Activated CD4-positive, alpha-beta memory T cell treated with anti-CD3 and anti-CD28 coated beads for 36 hours (primary cell): ENCODE data around the gene SRCIN1. TPM values are rescaled to one million over a fixed set of nuclear protein-coding genes. Genes with fewer than 3 reads are reported as not detected.

ENCODE experiments used
- CTCF ChIA-PET: fragments of 350-600 bp; sonication (Branson Sonifier 250); formaldehyde crosslinking; loops from one replicate; lab custom pipeline; 2021; ENCODE audit warnings: antibody characterized with exemption, inconsistent platforms; lab: Charles Lee
- POLR2A ChIA-PET: fragments of 350-600 bp; sonication (Branson Sonifier 250); formaldehyde crosslinking; loops from one replicate; lab custom pipeline; 2021; ENCODE audit warnings: antibody characterized with exemption; lab: Charles Lee
- DNase-seq: peaks from one replicate; pipeline ENCODE4 v3.0.0-alpha.2; 2020
- H3K27ac Mint-ChIP-seq: one replicate; pipeline ENCODE4 v1.8.0; 2021; ENCODE audit warnings: mixed read lengths
- H3K27me3 Mint-ChIP-seq: one replicate; pipeline ENCODE4 v1.8.0; 2021; ENCODE audit warnings: mixed read lengths
- H3K36me3 Mint-ChIP-seq: one replicate; pipeline ENCODE4 v1.8.0; 2021; ENCODE audit warnings: mixed read lengths
- H3K4me1 Mint-ChIP-seq: one replicate; pipeline ENCODE4 v1.8.0; 2021; ENCODE audit warnings: low read depth, mixed read lengths
- H3K4me3 Mint-ChIP-seq: one replicate; pipeline ENCODE4 v1.8.0; 2021; ENCODE audit warnings: mild to moderate bottlenecking, mixed read lengths
- H3K9me3 Mint-ChIP-seq: one replicate; pipeline ENCODE4 v1.8.0; 2021; ENCODE audit warnings: mixed read lengths
- intact Hi-C: fragments of 100-400 bp; cut with micrococcal nuclease; formaldehyde crosslinking; loops from one replicate; pipeline ENCODE4 v1.15.1; 2023
- total RNA-seq, 2 experiments: library from RNA; stranded (reverse); gene quantifications; one replicate each; pipeline ENCODE4 v1.2.3, GENCODE V29; 2021

SRCIN1 gene
- total RNA-seq, 2 experiments from 2014 or later = 0.92 to 1.6 TPM

DNA sequence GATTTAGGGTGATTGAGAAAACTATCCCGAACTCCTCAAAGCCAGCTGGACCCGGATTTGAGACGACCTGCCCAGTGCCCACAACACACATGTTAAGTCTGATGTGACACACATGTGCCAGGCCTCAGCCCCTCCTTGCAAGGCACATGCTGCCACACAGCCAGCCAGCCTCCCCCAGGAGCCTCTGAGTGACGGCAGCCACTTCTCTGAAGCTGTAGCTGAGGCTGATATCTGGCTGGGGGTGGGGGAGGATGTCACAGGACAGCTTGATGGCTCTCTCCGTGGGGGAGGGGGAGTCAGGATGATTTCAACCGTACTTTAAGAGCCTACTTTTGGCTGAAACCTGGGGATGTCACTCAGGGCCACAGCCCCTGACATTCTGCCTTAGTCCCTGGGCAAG, 40.9 kb downstream of the SRCIN1 start:
- ChIA-PET POLR2A (no interaction called here), CTCF (interaction anchor here (0.9 kb wide), 1 partner anchor 18 kb away, joined by 3 read pairs; no protein-coding TSS in a partner anchor)
- Mint-ChIP-seq H3K4me1 (peaks cover 17% of the 10 kb centered on the region), H3K27me3 (peaks cover 76% of the 10 kb centered on the region), H3K4me3 (no peak overlapping the region), H3K36me3 (no peaks in the 10 kb centered on the region), H3K27ac (no peak overlapping the region), H3K9me3 (no peaks in the 10 kb centered on the region)
- intact Hi-C loops = no loop called here
- no peak for DNase-seq

DNA sequence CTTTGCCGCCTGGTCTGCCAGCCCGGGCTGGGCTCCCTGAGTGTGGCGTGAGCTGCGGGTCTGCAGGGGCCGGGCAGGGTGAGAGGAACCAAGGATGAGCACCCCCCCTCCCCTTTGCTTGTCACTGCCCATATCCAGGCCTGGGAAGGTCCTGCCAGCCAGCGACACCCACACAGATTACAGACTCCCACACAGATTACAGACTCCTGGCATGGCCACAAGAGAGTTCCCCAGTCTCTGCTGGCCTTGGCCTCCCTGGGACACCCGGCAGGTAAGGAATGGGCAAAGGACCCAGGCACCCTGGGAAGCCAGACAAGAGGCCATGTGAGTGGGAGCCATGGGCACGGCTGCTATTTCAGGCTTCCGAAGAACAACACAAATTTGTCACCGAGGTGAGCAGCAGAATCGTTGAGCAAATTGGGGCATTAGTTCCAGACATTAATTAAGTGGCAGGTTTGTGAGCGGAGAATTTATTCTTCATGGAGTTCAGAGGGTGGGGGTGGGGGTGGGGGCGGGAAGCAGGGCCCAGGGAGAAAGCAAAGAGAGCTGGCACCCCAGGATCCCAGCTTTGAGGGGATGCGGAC, 41.4 kb downstream of the SRCIN1 start:
- POLR2A ChIA-PET = no interaction called here
- CTCF ChIA-PET = interaction anchor here (0.6 to 0.9 kb wide), 3 partner anchors 19 to 101 kb away, joined by 3 to 4 read pairs (median 4); no protein-coding TSS in a partner anchor
- Mint-ChIP-seq H3K9me3 (no peaks in the 10 kb centered on the region), H3K27ac (no peak overlapping the region), H3K27me3 (peaks cover 73% of the 10 kb centered on the region), H3K36me3 (no peaks in the 10 kb centered on the region), H3K4me3 (no peak overlapping the region), H3K4me1 (peaks cover 18% of the 10 kb centered on the region)
- intact Hi-C loops = no loop called here
- DNase-seq = no peak

DNA sequence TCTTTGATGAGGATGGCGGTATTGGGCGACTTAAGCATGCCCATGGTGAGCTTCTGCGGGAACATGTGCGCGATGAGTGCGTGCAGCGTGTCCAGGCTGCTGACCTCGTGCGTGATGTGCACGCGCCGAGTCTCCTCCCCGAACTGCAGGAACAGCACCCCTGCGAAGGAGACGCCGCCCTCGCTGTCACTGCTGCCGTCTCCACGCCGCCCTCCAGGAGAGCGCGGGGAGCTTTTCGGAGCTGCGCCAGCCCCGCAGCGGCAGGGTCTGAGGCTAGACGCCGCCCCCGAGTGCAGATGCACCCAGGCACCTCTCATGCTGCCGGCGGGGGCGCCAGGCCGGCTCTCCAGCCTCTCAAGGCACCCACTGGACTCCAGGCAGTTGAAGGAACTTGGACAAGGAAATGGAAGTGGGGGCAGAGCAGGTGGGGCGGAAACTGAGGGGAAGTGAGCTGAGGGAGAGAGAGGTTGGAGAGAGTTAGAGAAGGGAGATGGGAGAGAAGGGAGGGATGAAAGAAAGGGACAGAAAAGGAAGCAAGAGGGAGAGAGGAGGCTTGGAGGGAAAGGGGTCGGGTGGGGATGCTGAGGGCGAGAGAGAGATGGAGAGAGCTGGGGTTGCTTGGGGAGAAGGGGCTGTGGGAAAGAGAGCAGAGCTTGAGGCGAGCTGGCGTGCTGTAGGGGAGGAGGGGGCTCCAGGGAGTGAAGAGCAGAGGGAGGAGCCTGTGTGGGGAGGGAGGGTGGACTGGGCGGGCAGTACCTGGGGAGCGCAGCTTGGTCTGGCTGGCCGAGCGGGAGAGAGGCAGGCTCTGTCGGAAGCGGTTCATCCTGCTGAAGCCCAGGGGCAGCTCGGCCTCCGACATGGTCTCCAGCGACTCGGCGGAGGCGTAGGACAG, 42.1 kb downstream of the SRCIN1 start:
- no peaks in the 10 kb centered on the region for H3K36me3 Mint-ChIP-seq

DNA sequence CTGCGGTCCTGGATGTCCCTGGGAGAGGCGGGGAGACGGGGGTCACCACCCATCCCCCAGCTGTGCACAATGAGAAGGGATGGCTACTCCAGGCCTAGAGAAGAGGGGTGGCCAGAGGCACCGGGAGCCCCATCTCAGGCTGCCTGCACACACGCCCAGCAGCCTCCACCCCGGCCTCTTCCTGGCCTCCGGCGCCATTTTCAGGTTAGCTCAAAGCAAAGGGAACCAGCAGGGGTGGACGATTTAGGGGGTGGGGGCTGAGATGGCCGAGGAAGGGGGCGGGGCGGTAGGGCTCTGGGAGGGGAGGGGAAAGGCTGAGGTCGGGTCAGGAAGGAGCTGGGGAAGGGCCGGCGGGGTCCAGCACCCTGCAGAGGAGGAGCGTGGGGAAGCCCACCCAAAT, 42.8 kb downstream of the SRCIN1 start:
- ChIA-PET POLR2A (no interaction called here), CTCF (interaction anchor here (0.9 kb wide), 1 partner anchor 100 kb away, joined by 4 read pairs; no protein-coding TSS in a partner anchor)
- Mint-ChIP-seq H3K27me3 (peaks cover 59% of the 10 kb centered on the region), H3K4me3 (no peak overlapping the region), H3K36me3 (no peaks in the 10 kb centered on the region), H3K9me3 (no peaks in the 10 kb centered on the region), H3K4me1 (peaks cover 31% of the 10 kb centered on the region), H3K27ac (no peak overlapping the region)
- intact Hi-C loops = no loop called here
- DNase-seq = no peak

More for the DNA sequence above, 42.1 kb downstream of the SRCIN1 start:
- ChIA-PET POLR2A (no interaction called here), CTCF (interaction anchor here (0.6 to 0.9 kb wide), 2 partner anchors 40 to 102 kb away, joined by 4 read pairs; no protein-coding TSS in a partner anchor)
- Mint-ChIP-seq H3K4me1 (peaks cover 25% of the 10 kb centered on the region), H3K4me3 (no peak overlapping the region), H3K9me3 (no peaks in the 10 kb centered on the region), H3K27ac (no peak overlapping the region), H3K27me3 (peaks cover 66% of the 10 kb centered on the region)
- no peak for DNase-seq
- intact Hi-C loops = no loop called here

DNA sequence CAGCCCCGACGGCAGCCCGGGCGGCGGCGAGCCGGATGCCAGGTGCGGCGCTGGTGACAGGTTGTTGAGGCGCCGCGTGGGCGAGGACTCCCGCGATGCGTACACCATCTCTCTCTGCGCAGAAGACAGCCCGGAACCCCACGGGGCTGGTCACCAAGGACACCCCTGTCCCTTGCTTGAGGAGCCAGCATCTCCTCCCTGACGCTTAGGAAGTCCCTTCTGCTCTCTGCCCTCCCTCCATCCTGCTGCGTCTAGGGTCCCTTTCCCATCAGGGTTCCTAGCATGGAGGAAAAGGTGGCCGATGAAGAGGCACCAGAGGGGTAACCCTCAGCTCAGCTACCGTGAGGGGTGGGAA, 43.6 kb downstream of the SRCIN1 start:
- H3K36me3 Mint-ChIP-seq = no peaks in the 10 kb centered on the region
- H3K9me3 Mint-ChIP-seq = no peaks in the 10 kb centered on the region
- H3K4me3 Mint-ChIP-seq = no peak overlapping the region
- no peak overlapping the region for H3K27ac Mint-ChIP-seq
- CTCF ChIA-PET = interaction anchor here (0.9 kb wide), 1 partner anchor 101 kb away, joined by 4 read pairs; no protein-coding TSS in a partner anchor
- H3K27me3 Mint-ChIP-seq = peaks cover 55% of the 10 kb centered on the region
- intact Hi-C loops = no loop called here
- DNase-seq = no peak
- H3K4me1 Mint-ChIP-seq = peaks cover 33% of the 10 kb centered on the region
- POLR2A ChIA-PET = no interaction called here

DNA sequence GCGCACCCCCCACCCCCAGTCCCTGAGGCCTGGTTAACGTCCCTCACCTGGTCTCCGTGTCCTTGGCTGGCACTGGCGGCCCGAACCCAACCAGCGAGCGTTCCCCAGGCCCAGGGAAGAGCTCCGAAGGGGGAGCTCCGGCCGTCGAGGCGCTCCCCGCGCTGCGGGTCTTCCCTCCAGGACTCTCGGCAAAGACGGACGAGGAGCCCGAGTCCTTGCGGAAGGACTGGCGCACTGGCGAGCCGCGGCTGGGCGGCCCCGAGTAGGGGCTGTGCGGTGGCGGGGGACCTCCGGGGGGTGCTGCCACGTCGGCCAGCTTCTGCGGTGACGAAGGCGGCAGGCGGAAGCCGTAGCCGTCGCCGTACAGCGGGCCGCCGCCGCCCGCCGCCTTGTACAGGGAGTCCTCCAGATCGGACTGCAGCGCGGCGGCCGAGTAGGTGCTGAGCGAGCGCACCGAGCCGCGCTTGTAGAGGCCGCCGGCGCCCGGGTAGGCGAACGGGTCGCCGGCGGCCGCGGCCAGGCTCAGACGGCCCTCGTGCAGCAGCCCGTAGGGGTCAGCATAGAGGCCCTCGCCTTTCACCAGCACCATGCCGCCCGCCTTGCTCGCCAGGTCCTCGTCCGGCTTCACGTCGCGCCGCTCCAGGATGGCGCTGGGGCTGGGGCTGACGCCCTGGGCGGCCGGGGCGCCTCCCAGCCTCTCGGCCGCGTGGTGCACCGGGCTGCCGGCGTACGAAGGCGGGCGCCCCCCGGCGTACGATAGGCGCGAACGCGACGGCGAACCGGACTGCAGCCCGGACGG, 44.1 kb downstream of the SRCIN1 start:
- Mint-ChIP-seq H3K9me3 (no peaks in the 10 kb centered on the region), H3K27ac (no peak overlapping the region), H3K4me3 (no peak overlapping the region), H3K36me3 (no peaks in the 10 kb centered on the region), H3K4me1 (peaks cover 33% of the 10 kb centered on the region), H3K27me3 (peaks cover 49% of the 10 kb centered on the region)
- intact Hi-C loops = no loop called here
- ChIA-PET CTCF (interaction anchor here (0.9 to 9.5 kb wide), 4 partner anchors 22 to 103 kb away, joined by 4 to 302 read pairs (median 124); partner anchors contain the start of gene SRCIN1), POLR2A (no interaction called here)
- no peak for DNase-seq

DNA sequence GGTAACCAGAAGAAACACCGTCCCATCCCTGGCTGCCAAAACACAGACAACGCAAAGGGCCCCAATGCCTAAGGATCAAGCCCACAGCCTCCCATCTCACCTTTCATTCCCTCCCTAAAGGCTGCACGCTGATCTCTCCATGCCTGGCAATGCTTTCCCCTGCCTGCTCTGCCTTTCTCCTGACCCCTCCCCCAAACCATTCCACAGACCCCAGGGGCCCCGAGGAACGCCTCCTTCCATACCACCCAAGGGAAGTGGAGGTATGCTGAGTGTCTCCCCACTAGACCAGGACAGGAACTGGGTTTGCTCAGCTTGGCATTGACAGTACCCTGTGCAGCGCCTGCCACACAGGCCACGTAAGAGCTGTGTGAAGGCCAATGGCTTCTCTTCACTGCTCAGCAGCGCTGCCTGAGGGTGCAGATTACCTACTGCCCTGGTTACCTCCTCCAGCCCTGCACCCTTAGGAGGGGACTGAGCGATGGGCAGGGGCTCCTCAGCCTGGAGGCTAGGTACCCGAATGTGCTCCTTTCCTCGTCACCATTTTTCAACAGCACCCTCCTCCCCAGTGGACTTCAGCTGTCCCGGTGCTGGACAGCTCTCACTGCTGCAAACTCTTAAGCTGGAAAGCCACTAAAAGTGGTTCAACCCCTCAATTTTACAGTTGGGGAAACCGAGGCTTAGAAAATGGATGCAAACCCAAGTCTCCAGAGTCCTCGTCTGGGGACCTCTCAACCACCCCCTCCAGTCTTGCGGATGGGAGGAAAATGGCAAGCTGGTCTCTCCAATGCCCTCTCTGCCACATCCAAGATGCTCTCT, 45.0 kb downstream of the SRCIN1 start:
- CTCF ChIA-PET = interaction anchor here (1.3 to 9.5 kb wide), 6 partner anchors 23 to 174 kb away, joined by 4 to 302 read pairs (median 41); partner anchors contain the start of genes CISD3 and SRCIN1
- H3K4me1 Mint-ChIP-seq = peaks cover 33% of the 10 kb centered on the region
- H3K9me3 Mint-ChIP-seq = no peaks in the 10 kb centered on the region
- peaks cover 42% of the 10 kb centered on the region for H3K27me3 Mint-ChIP-seq
- H3K27ac Mint-ChIP-seq = no peak overlapping the region
- POLR2A ChIA-PET = no interaction called here
- DNase-seq = peak; percentile 41
- H3K4me3 Mint-ChIP-seq = no peak overlapping the region
- H3K36me3 Mint-ChIP-seq = no peaks in the 10 kb centered on the region
- intact Hi-C loops = no loop called here

DNA sequence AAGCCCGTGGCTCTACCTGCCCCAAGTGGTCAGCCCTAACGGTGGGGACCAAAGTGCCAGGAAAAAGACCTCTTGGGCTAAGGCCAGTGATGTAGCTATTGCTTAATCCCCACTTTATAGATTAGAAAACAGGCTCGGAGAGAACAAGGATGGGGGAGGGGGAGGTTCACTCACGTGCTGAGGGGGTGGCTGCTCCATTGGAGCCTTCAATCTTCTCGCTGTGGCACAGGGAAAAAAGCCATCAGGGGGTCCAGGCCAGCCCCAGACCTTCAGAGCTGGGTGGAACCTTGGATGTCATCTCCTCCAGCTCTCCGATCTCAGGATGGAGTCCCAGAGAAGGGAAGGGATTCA, 45.9 kb downstream of the SRCIN1 start:
- Mint-ChIP-seq H3K9me3 (no peaks in the 10 kb centered on the region), H3K4me1 (peaks cover 33% of the 10 kb centered on the region), H3K27me3 (peaks cover 37% of the 10 kb centered on the region), H3K27ac (no peak overlapping the region), H3K4me3 (no peak overlapping the region), H3K36me3 (no peaks in the 10 kb centered on the region)
- ChIA-PET POLR2A (interaction anchor here (2.5 kb wide), 1 partner anchor 23 kb away, joined by 9 read pairs; no protein-coding TSS in a partner anchor), CTCF (interaction anchor here (1.1 to 9.5 kb wide), 17 partner anchors 8 to 192 kb away, joined by 3 to 302 read pairs (median 13); partner anchors contain the start of genes CISD3, EPOP, PSMB3 and SRCIN1)
- no peak for DNase-seq
- intact Hi-C loops = loop anchor here (2.0 to 5.0 kb wide), 3 partner anchors 45 to 192 kb away; partner anchors contain the start of genes CISD3, PSMB3 and SRCIN1

DNA sequence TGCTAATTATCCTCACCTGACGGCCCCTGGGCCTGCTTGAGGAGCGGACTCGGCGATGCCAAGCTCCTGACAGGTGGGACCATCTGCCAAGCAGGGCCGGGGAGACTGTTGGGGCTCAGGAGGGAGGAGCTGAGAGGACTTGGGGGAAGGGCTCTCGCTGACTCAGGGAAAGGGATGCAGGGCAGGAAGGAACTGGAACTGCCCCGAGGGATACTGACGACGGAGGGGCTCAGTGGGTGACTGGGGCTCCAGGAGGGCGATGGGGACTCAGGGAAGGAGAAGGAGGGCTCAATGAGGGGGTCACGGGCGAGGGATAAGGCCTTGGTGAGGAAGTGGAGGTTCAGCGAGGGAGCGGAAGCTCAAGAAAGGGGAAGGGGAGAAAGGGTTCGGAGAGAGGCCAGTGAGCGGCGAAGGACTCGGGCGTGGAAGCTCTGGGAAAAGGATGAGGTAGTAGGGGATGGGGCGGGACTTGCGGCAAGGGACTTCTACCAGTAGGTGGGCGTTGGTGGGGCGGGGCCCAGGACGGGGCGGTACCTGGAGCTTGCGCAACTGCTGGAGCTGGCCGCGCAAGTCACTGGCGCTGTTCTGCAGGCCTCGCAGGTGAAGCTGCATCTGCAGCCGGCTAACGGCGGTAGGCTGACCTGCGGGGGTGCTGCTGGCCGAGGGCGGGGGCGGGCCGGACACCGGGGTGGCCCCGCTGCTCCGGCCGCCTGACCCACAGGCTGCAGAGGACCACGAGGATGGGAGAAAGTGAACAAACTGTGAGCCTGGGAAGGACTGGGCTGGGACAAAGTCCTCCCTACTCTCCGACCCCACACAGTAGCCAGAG, 46.5 kb downstream of the SRCIN1 start:
- H3K27ac Mint-ChIP-seq = peak overlapping the region; percentile 9
- DNase-seq = peak; percentile 95
- ChIA-PET POLR2A (interaction anchor here (0.8 to 2.5 kb wide), 4 partner anchors 9 to 193 kb away, joined by 3 to 9 read pairs (median 5); no protein-coding TSS in a partner anchor), CTCF (interaction anchor here (1.0 to 9.5 kb wide), 26 partner anchors 9 to 424 kb away, joined by 3 to 302 read pairs (median 8); partner anchors contain the start of genes CISD3, EPOP, PSMB3 and SRCIN1)
- peaks cover 32% of the 10 kb centered on the region for H3K27me3 Mint-ChIP-seq
- intact Hi-C loops = loop anchor here (2.0 to 5.0 kb wide), 3 partner anchors 46 to 193 kb away; partner anchors contain the start of genes CISD3, PSMB3 and SRCIN1
- peaks cover 32% of the 10 kb centered on the region for H3K4me1 Mint-ChIP-seq
- H3K4me3 Mint-ChIP-seq = peak overlapping the region; percentile 83
- no peaks in the 10 kb centered on the region for H3K9me3 Mint-ChIP-seq
- H3K36me3 Mint-ChIP-seq = no peaks in the 10 kb centered on the region

DNA sequence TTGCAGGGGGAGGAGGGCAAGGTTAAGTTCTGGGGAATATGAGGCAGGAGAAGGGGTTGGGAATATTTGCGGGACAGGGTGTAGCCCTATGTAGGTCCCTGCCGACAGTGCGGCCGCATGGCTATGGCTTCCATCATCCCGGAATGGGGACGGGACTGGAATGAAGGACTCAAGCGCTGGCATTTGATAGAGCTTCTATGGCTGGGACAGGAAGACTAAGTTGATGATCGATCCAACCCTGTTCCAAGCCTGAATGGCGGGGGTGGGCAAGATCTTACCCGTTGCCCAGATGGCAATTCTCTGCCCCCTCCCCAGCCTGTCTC, 47.1 kb downstream of the SRCIN1 start:
- intact Hi-C loops = loop anchor here (1.0 to 5.0 kb wide), 6 partner anchors 26 to 194 kb away; partner anchors contain the start of genes CISD3, PSMB3 and SRCIN1
- Mint-ChIP-seq H3K9me3 (no peaks in the 10 kb centered on the region), H3K27ac (no peak overlapping the region), H3K4me3 (peak overlapping the region; percentile 83), H3K4me1 (peaks cover 28% of the 10 kb centered on the region), H3K36me3 (no peaks in the 10 kb centered on the region), H3K27me3 (peaks cover 27% of the 10 kb centered on the region)
- ChIA-PET CTCF (interaction anchor here (0.7 to 9.5 kb wide), 44 partner anchors 9 to 424 kb away, joined by 3 to 302 read pairs (median 5); partner anchors contain the start of genes CISD3, EPOP, PSMB3 and SRCIN1), POLR2A (interaction anchor here (0.7 to 2.5 kb wide), 5 partner anchors 9 to 193 kb away, joined by 3 to 9 read pairs (median 5); no protein-coding TSS in a partner anchor)
- DNase-seq = no peak
